ENCODE measurements around the gene ENTREP3.
"Not testable (repeated sequence)": the region's sequence is repeated elsewhere in the genome, so short reads cannot be mapped to it uniquely, and the experiment has no call there.

DNA sequence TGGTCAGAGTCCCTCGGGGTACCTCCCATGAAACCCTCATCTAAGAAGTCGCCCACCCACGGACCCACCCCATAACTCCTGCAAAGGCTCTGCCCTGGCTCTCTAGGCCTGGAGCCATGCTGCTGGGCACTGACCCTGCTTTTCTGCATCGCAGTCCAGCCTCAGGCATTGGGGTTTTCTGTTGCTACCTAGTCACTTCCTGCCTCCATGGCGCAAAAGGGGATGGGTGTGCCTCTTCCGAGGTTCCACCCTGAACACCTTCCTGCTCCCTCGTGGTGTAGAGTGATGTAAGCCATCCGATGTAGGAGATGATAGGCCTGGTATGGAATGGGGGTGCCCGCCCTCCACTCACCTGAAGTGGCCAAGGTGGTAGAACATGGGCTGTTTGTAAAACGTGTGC lies 40.6 kb downstream of the ENTREP3 start:
- TF ChIP-seq, protein P1, sequence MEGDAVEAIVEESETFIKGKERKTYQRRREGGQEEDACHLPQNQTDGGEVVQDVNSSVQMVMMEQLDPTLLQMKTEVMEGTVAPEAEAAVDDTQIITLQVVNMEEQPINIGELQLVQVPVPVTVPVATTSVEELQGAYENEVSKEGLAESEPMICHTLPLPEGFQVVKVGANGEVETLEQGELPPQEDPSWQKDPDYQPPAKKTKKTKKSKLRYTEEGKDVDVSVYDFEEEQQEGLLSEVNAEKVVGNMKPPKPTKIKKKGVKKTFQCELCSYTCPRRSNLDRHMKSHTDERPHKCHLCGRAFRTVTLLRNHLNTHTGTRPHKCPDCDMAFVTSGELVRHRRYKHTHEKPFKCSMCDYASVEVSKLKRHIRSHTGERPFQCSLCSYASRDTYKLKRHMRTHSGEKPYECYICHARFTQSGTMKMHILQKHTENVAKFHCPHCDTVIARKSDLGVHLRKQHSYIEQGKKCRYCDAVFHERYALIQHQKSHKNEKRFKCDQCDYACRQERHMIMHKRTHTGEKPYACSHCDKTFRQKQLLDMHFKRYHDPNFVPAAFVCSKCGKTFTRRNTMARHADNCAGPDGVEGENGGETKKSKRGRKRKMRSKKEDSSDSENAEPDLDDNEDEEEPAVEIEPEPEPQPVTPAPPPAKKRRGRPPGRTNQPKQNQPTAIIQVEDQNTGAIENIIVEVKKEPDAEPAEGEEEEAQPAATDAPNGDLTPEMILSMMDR (IDR thresholded peaks at IDR 0.05) = not testable (repeated sequence)
- TF ChIP-seq POLR2A (IDR thresholded peaks at IDR 0.05) = not testable (repeated sequence)
